ENCODE data around the gene SLC35F1.

The SLC35F1 gene

DNA sequence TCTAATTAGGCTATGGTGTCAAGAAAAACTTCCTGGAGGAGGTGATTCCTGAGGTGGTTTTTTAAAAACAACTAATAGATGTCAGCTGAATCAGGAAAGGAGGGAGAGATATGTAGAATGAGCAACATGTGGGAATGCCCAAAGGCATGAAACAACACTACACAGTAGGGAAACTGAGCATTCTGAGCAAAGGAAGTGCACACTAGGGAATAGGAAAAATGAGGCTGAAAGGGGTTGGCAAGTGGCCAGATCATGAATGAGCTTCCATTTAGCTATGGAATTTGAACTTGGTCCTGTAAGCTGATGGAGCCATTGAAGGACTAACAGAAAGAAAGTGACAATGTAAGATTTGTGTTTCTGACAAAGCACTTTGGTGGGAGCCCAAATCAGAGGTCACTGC lies 16.9 kb upstream of the SLC35F1 start:
- Histone ChIP-seq H3K27ac (ENCODE audit: extremely low read depth, low read depth, low read length) (no peak overlapping the region), H3K36me3 (ENCODE audit: control insufficient read depth in 2 of 2, insufficient read depth in 1 of 2, low read length in 2 of 2) (no peaks in the 10 kb centered on the region), H3K4me3 (ENCODE audit: low read depth, low read length) (no peak overlapping the region), H3K9me3 (ENCODE audit: control insufficient read depth, insufficient read depth, low read depth, low read length) (no peaks in the 10 kb centered on the region), H3K4me1 (ENCODE audit: control insufficient read depth, insufficient read depth, low read length) (no peaks in the 10 kb centered on the region)
- TF ChIP-seq ZNF324 (tag by site-specific recombination; IDR thresholded peaks at IDR 0.05) (no peak), FEZF1 (tag by site-specific recombination; IDR thresholded peaks at IDR 0.05) (0 out of 2 replicates have a peak, but pooled peaks have one; percentile 34), ZSCAN23 (tag by site-specific recombination; IDR thresholded peaks at IDR 0.05) (no peak), SCRT2 (tag by site-specific recombination; IDR thresholded peaks at IDR 0.05) (0 out of 2 replicates have a peak, but pooled peaks have one; percentile 24), ZNF169 (tag by site-specific recombination; IDR thresholded peaks at IDR 0.05) (no peak), ZNF23 (tag by site-specific recombination; IDR thresholded peaks at IDR 0.05; ENCODE audit: borderline replicate concordance) (no peak)
- TF ChIP-seq, protein P1, sequence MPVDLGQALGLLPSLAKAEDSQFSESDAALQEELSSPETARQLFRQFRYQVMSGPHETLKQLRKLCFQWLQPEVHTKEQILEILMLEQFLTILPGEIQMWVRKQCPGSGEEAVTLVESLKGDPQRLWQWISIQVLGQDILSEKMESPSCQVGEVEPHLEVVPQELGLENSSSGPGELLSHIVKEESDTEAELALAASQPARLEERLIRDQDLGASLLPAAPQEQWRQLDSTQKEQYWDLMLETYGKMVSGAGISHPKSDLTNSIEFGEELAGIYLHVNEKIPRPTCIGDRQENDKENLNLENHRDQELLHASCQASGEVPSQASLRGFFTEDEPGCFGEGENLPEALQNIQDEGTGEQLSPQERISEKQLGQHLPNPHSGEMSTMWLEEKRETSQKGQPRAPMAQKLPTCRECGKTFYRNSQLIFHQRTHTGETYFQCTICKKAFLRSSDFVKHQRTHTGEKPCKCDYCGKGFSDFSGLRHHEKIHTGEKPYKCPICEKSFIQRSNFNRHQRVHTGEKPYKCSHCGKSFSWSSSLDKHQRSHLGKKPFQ (tag by site-specific recombination; IDR thresholded peaks at IDR 0.05) = no peak
- ChIA-PET POLR2A (no interaction called here), CTCF (no interaction called here)

DNA sequence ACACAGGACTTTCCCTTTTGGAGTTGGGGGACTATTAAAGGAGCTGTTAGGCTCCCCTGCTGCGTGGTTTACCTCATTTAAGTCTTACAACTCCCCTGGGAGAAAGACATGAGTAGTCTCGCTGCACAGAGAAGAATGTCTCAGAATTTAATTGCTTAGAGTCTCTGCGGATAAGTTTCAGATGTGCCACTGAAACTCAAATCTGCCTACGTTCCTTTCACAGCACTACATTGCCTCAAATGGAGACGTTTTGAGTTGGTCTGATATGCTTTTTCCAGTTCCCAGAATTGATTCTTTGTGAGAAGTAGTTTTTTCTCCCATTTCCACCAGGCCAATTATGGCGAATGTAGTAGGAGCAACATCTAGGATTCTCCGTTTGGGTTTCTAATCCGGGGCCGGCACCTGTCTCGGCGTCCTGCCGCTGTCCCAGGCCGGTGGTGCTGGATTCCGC lies 532 bp upstream of the SLC35F1 start:
- Histone ChIP-seq H3K9me3 (ENCODE audit: control insufficient read depth, insufficient read depth, low read depth, low read length) (no peaks in the 10 kb centered on the region), H3K36me3 (ENCODE audit: control insufficient read depth in 2 of 2, insufficient read depth in 1 of 2, low read length in 2 of 2) (no peaks in the 10 kb centered on the region), H3K4me3 (ENCODE audit: low read depth, low read length) (peak overlapping the region; percentile 79), H3K4me1 (ENCODE audit: control insufficient read depth, insufficient read depth, low read length) (0 out of 2 replicates have a peak, but pooled peaks cover 2% of the 10 kb centered on the region), H3K27ac (ENCODE audit: extremely low read depth, low read depth, low read length) (peak overlapping the region; percentile 84)
- POLR2A ChIA-PET = interaction anchor here (0.7 to 1.3 kb wide), 2 partner anchors 13 to 279 kb away, joined by 4 read pairs; no protein-coding TSS in a partner anchor
- CTCF ChIA-PET = interaction anchor here (0.5 to 1.8 kb wide), 6 partner anchors 13 to 896 kb away, joined by 3 to 11 read pairs (median 3); no protein-coding TSS in a partner anchor
- no peak for TF ChIP-seq ZNF548 (tag by site-specific recombination; IDR thresholded peaks at IDR 0.05)
- peak; percentile 9; the same call in 1 of the 2 replicates for TF ChIP-seq ZNF654 (tag by site-specific recombination; IDR thresholded peaks at IDR 0.05; ENCODE audit: low read depth)
- TF ChIP-seq ZNF555 (tag by site-specific recombination; conservative IDR thresholded peaks at IDR 0.05) = no peak
- no peak for TF ChIP-seq ZNF426 (tag by site-specific recombination; IDR thresholded peaks at IDR 0.05)
- no peak for TF ChIP-seq ZNF248 (tag by site-specific recombination; IDR thresholded peaks at IDR 0.05)
- 0 out of 2 replicates have a peak, but pooled peaks have one; percentile 21 for TF ChIP-seq IKZF3 (tag by site-specific recombination; IDR thresholded peaks at IDR 0.05)
- TF ChIP-seq ZNF324 (tag by site-specific recombination; IDR thresholded peaks at IDR 0.05) = peak; percentile 56; the same call in 1 of the 2 replicates
- TF ChIP-seq, protein P2, sequence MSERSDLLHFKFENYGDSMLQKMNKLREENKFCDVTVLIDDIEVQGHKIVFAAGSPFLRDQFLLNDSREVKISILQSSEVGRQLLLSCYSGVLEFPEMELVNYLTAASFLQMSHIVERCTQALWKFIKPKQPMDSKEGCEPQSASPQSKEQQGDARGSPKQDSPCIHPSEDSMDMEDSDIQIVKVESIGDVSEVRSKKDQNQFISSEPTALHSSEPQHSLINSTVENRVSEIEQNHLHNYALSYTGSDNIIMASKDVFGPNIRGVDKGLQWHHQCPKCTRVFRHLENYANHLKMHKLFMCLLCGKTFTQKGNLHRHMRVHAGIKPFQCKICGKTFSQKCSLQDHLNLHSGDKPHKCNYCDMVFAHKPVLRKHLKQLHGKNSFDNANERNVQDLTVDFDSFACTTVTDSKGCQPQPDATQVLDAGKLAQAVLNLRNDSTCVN (tag by site-specific recombination; optimal IDR thresholded peaks at IDR 0.05) = no peak
- peak; percentile 80; the same call in 1 of the 2 replicates for TF ChIP-seq ZBTB20 (tag by site-specific recombination; IDR thresholded peaks at IDR 0.05)
- TF ChIP-seq, protein P3, sequence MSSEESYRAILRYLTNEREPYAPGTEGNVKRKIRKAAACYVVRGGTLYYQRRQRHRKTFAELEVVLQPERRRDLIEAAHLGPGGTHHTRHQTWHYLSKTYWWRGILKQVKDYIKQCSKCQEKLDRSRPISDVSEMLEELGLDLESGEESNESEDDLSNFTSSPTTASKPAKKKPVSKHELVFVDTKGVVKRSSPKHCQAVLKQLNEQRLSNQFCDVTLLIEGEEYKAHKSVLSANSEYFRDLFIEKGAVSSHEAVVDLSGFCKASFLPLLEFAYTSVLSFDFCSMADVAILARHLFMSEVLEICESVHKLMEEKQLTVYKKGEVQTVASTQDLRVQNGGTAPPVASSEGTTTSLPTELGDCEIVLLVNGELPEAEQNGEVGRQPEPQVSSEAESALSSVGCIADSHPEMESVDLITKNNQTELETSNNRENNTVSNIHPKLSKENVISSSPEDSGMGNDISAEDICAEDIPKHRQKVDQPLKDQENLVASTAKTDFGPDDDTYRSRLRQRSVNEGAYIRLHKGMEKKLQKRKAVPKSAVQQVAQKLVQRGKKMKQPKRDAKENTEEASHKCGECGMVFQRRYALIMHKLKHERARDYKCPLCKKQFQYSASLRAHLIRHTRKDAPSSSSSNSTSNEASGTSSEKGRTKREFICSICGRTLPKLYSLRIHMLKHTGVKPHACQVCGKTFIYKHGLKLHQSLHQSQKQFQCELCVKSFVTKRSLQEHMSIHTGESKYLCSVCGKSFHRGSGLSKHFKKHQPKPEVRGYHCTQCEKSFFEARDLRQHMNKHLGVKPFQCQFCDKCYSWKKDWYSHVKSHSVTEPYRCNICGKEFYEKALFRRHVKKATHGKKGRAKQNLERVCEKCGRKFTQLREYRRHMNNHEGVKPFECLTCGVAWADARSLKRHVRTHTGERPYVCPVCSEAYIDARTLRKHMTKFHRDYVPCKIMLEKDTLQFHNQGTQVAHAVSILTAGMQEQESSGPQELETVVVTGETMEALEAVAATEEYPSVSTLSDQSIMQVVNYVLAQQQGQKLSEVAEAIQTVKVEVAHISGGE (tag by site-specific recombination; conservative IDR thresholded peaks at IDR 0.05; ENCODE audit: low read depth) = no peak
- peak; percentile 78 for TF ChIP-seq FEZF1 (tag by site-specific recombination; IDR thresholded peaks at IDR 0.05)
- TF ChIP-seq ZNF211 (tag by site-specific recombination; IDR thresholded peaks at IDR 0.05; ENCODE audit: low read depth) = no peak
- TF ChIP-seq, protein P4, sequence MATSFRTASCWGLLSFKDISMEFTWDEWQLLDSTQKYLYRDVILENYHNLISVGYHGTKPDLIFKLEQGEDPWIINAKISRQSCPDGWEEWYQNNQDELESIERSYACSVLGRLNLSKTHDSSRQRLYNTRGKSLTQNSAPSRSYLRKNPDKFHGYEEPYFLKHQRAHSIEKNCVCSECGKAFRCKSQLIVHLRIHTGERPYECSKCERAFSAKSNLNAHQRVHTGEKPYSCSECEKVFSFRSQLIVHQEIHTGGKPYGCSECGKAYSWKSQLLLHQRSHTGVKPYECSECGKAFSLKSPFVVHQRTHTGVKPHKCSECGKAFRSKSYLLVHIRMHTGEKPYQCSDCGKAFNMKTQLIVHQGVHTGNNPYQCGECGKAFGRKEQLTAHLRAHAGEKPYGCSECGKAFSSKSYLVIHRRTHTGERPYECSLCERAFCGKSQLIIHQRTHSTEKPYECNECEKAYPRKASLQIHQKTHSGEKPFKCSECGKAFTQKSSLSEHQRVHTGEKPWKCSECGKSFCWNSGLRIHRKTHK (tag by site-specific recombination; IDR thresholded peaks at IDR 0.05) = no peak
- TF ChIP-seq SCRT1 (tag by site-specific recombination; IDR thresholded peaks at IDR 0.05; ENCODE audit: borderline replicate concordance) = no peak
- TF ChIP-seq ZNF768 (tag by site-specific recombination; IDR thresholded peaks at IDR 0.05) = no peak
- TF ChIP-seq ZEB2 (tag by site-specific recombination; IDR thresholded peaks at IDR 0.05) = 0 out of 2 replicates have a peak, but pooled peaks have one; percentile 38
- TF ChIP-seq YY2 (tag by site-specific recombination; IDR thresholded peaks at IDR 0.05) = 0 out of 2 replicates have a peak, but pooled peaks have one; percentile 18
- no peak for TF ChIP-seq ZNF621 (tag by site-specific recombination; IDR thresholded peaks at IDR 0.05)
- no peak for TF ChIP-seq ZNF791 (tag by site-specific recombination; IDR thresholded peaks at IDR 0.05)
- TF ChIP-seq, protein P5, sequence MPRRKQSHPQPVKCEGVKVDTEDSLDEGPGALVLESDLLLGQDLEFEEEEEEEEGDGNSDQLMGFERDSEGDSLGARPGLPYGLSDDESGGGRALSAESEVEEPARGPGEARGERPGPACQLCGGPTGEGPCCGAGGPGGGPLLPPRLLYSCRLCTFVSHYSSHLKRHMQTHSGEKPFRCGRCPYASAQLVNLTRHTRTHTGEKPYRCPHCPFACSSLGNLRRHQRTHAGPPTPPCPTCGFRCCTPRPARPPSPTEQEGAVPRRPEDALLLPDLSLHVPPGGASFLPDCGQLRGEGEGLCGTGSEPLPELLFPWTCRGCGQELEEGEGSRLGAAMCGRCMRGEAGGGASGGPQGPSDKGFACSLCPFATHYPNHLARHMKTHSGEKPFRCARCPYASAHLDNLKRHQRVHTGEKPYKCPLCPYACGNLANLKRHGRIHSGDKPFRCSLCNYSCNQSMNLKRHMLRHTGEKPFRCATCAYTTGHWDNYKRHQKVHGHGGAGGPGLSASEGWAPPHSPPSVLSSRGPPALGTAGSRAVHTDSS (tag by site-specific recombination; IDR thresholded peaks at IDR 0.05) = no peak
